Memory B cell (primary cell): Measurements from ENCODE around the gene HSD17B3.

Experiments used
- ATAC-seq: fragments of 150-1000 bp; cut with Tn5 transposase; 2 replicates; pipeline ENCODE4 v1.10.0; 2021; ENCODE audit warnings: low read depth, mild to moderate bottlenecking, moderate library complexity
- DNase-seq, 2 donors: peaks; one replicate each; pipeline ENCODE4 v3.0.0; 2022; ENCODE audit warnings: low spot score in 2 of 2
- H3K27ac Mint-ChIP-seq: one replicate; pipeline ENCODE4 v1.8.0; 2022; ENCODE audit warnings: mild to moderate bottlenecking, moderate library complexity, mixed read lengths
- H3K27me3 Mint-ChIP-seq: one replicate; pipeline ENCODE4 v1.8.0; 2022; ENCODE audit warnings: mixed read lengths
- H3K36me3 Mint-ChIP-seq: one replicate; pipeline ENCODE4 v1.8.0; 2022; ENCODE audit warnings: mild to moderate bottlenecking, mixed read lengths
- H3K4me1 Mint-ChIP-seq: one replicate; pipeline ENCODE4 v1.8.0; 2022; ENCODE audit warnings: mixed read lengths
- H3K4me3 Mint-ChIP-seq: one replicate; pipeline ENCODE4 v1.8.0; 2022; ENCODE audit warnings: mild to moderate bottlenecking, moderate library complexity, mixed read lengths
- H3K9me3 Mint-ChIP-seq: one replicate; pipeline ENCODE4 v1.8.0; 2022; ENCODE audit warnings: mixed read lengths

Gene HSD17B3

GRCh38 chr9:96281641-96282040, 20.3 kb downstream of the HSD17B3 start:
- Mint-ChIP-seq H3K4me1 (no peaks in the 10 kb centered on the region), H3K4me3 (no peak overlapping the region), H3K36me3 (no peaks in the 10 kb centered on the region), H3K27ac (no peak overlapping the region), H3K27me3 (peaks cover 5% of the 10 kb centered on the region), H3K9me3 (peaks cover 5% of the 10 kb centered on the region)
- ATAC-seq (no peak), DNase-seq (no peak)

- Mint-ChIP-seq H3K4me3 (no peak overlapping the region), H3K4me1 (no peaks in the 10 kb centered on the region), H3K9me3 (peaks cover 9% of the 10 kb centered on the region), H3K27ac (no peak overlapping the region), H3K36me3 (no peaks in the 10 kb centered on the region), H3K27me3 (peaks cover 5% of the 10 kb centered on the region)
- ATAC-seq: no peak
- DNase-seq: no peak
Measured at GRCh38 chr9:96279932-96280331, 22.0 kb downstream of the HSD17B3 start.

- no peaks in the 10 kb centered on the region for H3K4me1 Mint-ChIP-seq
- peaks cover 4% of the 10 kb centered on the region for H3K27me3 Mint-ChIP-seq
- no peak overlapping the region for H3K27ac Mint-ChIP-seq
- no peaks in the 10 kb centered on the region for H3K36me3 Mint-ChIP-seq
- H3K9me3 Mint-ChIP-seq: peaks cover 18% of the 10 kb centered on the region
- no peak overlapping the region for H3K4me3 Mint-ChIP-seq
- ATAC-seq (no peak), DNase-seq (no peak)
Measured at GRCh38 chr9:96274939-96275338, 27.0 kb downstream of the HSD17B3 start.

- Mint-ChIP-seq H3K4me1 (no peaks in the 10 kb centered on the region), H3K9me3 (peaks cover 11% of the 10 kb centered on the region), H3K27me3 (peaks cover 11% of the 10 kb centered on the region), H3K27ac (no peak overlapping the region), H3K4me3 (no peak overlapping the region), H3K36me3 (no peaks in the 10 kb centered on the region)
- DNase-seq (no peak), ATAC-seq (no peak)
Measured at GRCh38 chr9:96270236-96270744, 31.7 kb downstream of the HSD17B3 start.

GRCh38 chr9:96258967-96259366, 43.0 kb downstream of the HSD17B3 start:
- ATAC-seq: no peak
- no peak for DNase-seq
- no peaks in the 10 kb centered on the region for H3K4me1 Mint-ChIP-seq
- H3K27ac Mint-ChIP-seq: no peak overlapping the region
- H3K36me3 Mint-ChIP-seq: no peaks in the 10 kb centered on the region
- H3K27me3 Mint-ChIP-seq: peaks cover 16% of the 10 kb centered on the region
- H3K9me3 Mint-ChIP-seq: no peaks in the 10 kb centered on the region
- no peak overlapping the region for H3K4me3 Mint-ChIP-seq

- H3K27ac Mint-ChIP-seq: no peak overlapping the region
- no peak for DNase-seq
- H3K36me3 Mint-ChIP-seq: no peaks in the 10 kb centered on the region
- H3K4me3 Mint-ChIP-seq: no peak overlapping the region
- H3K9me3 Mint-ChIP-seq: no peaks in the 10 kb centered on the region
- ATAC-seq: no peak
- no peaks in the 10 kb centered on the region for H3K4me1 Mint-ChIP-seq
- peaks cover 13% of the 10 kb centered on the region for H3K27me3 Mint-ChIP-seq
Measured at GRCh38 chr9:96256800-96257199, 45.2 kb downstream of the HSD17B3 start.

- ATAC-seq: no peak
- peaks cover 16% of the 10 kb centered on the region for H3K27me3 Mint-ChIP-seq
- H3K4me1 Mint-ChIP-seq: no peaks in the 10 kb centered on the region
- H3K27ac Mint-ChIP-seq: no peak overlapping the region
- DNase-seq: no peak
- H3K36me3 Mint-ChIP-seq: no peaks in the 10 kb centered on the region
- no peak overlapping the region for H3K4me3 Mint-ChIP-seq
- no peaks in the 10 kb centered on the region for H3K9me3 Mint-ChIP-seq
Measured at GRCh38 chr9:96255698-96256097, 46.3 kb downstream of the HSD17B3 start.

- H3K4me3 Mint-ChIP-seq: no peak overlapping the region
- no peaks in the 10 kb centered on the region for H3K36me3 Mint-ChIP-seq
- no peaks in the 10 kb centered on the region for H3K4me1 Mint-ChIP-seq
- no peak overlapping the region for H3K27ac Mint-ChIP-seq
- H3K9me3 Mint-ChIP-seq: no peaks in the 10 kb centered on the region
- peaks cover 15% of the 10 kb centered on the region for H3K27me3 Mint-ChIP-seq
- ATAC-seq (no peak), DNase-seq (no peak)
Measured at GRCh38 chr9:96253059-96253696, 48.8 kb downstream of the HSD17B3 start.

- no peak overlapping the region for H3K27ac Mint-ChIP-seq
- peaks cover 10% of the 10 kb centered on the region for H3K27me3 Mint-ChIP-seq
- no peaks in the 10 kb centered on the region for H3K36me3 Mint-ChIP-seq
- ATAC-seq (no peak), DNase-seq (no peak)
- H3K4me1 Mint-ChIP-seq: no peaks in the 10 kb centered on the region
- no peak overlapping the region for H3K4me3 Mint-ChIP-seq
- no peaks in the 10 kb centered on the region for H3K9me3 Mint-ChIP-seq
Measured at GRCh38 chr9:96251451-96251850, 50.5 kb downstream of the HSD17B3 start.

GRCh38 chr9:96249746-96250145, 52.2 kb downstream of the HSD17B3 start:
- ATAC-seq (no peak), DNase-seq (no peak)
- no peaks in the 10 kb centered on the region for H3K36me3 Mint-ChIP-seq
- H3K9me3 Mint-ChIP-seq: no peaks in the 10 kb centered on the region
- H3K4me3 Mint-ChIP-seq: no peak overlapping the region
- no peak overlapping the region for H3K27ac Mint-ChIP-seq
- no peaks in the 10 kb centered on the region for H3K4me1 Mint-ChIP-seq
- peaks cover 14% of the 10 kb centered on the region for H3K27me3 Mint-ChIP-seq

GRCh38 chr9:96246267-96246671, 55.7 kb downstream of the HSD17B3 start:
- Mint-ChIP-seq H3K27ac (no peak overlapping the region), H3K4me3 (no peak overlapping the region), H3K36me3 (no peaks in the 10 kb centered on the region), H3K9me3 (no peaks in the 10 kb centered on the region), H3K4me1 (no peaks in the 10 kb centered on the region), H3K27me3 (peaks cover 18% of the 10 kb centered on the region)
- no peak for ATAC-seq
- no peak for DNase-seq

- DNase-seq (no peak), ATAC-seq (no peak)
- H3K27me3 Mint-ChIP-seq: peaks cover 19% of the 10 kb centered on the region
- H3K4me1 Mint-ChIP-seq: no peaks in the 10 kb centered on the region
- H3K4me3 Mint-ChIP-seq: no peak overlapping the region
- H3K36me3 Mint-ChIP-seq: no peaks in the 10 kb centered on the region
- no peak overlapping the region for H3K27ac Mint-ChIP-seq
- H3K9me3 Mint-ChIP-seq: no peaks in the 10 kb centered on the region
Measured at GRCh38 chr9:96245399-96245798, 56.6 kb downstream of the HSD17B3 start.

GRCh38 chr9:96243778-96244177, 58.2 kb downstream of the HSD17B3 start:
- DNase-seq (no peak), ATAC-seq (no peak)
- H3K4me3 Mint-ChIP-seq: no peak overlapping the region
- no peaks in the 10 kb centered on the region for H3K9me3 Mint-ChIP-seq
- H3K4me1 Mint-ChIP-seq: no peaks in the 10 kb centered on the region
- peaks cover 15% of the 10 kb centered on the region for H3K27me3 Mint-ChIP-seq
- no peaks in the 10 kb centered on the region for H3K36me3 Mint-ChIP-seq
- no peak overlapping the region for H3K27ac Mint-ChIP-seq

- no peaks in the 10 kb centered on the region for H3K4me1 Mint-ChIP-seq
- peaks cover 15% of the 10 kb centered on the region for H3K27me3 Mint-ChIP-seq
- DNase-seq (no peak), ATAC-seq (no peak)
- no peaks in the 10 kb centered on the region for H3K9me3 Mint-ChIP-seq
- H3K4me3 Mint-ChIP-seq: no peak overlapping the region
- no peaks in the 10 kb centered on the region for H3K36me3 Mint-ChIP-seq
- no peak overlapping the region for H3K27ac Mint-ChIP-seq
Measured at GRCh38 chr9:96242811-96243210, 59.2 kb downstream of the HSD17B3 start.

- no peak for ATAC-seq
- no peaks in the 10 kb centered on the region for H3K4me1 Mint-ChIP-seq
Measured at GRCh38 chr9:96241391-96241809, 60.6 kb downstream of the HSD17B3 start.

More at GRCh38 chr9:96241391-96241809, 60.6 kb downstream of the HSD17B3 start:
- no peak for DNase-seq
- H3K9me3 Mint-ChIP-seq: no peaks in the 10 kb centered on the region
- H3K27ac Mint-ChIP-seq: no peak overlapping the region
- H3K36me3 Mint-ChIP-seq: no peaks in the 10 kb centered on the region
- no peak overlapping the region for H3K4me3 Mint-ChIP-seq
- H3K27me3 Mint-ChIP-seq: peaks cover 14% of the 10 kb centered on the region
